Kidney glomerular epithelial cell (primary cell): ENCODE measurements around the gene SUN2.
A peak's percentile ranks its signal among the peaks of the same experiment; 100 is the strongest.

Source experiments
- DNase-seq: peaks from one replicate; lab custom pipeline; 2025; lab: John Stamatoyannopoulos, UW

The SUN2 gene

DNA sequence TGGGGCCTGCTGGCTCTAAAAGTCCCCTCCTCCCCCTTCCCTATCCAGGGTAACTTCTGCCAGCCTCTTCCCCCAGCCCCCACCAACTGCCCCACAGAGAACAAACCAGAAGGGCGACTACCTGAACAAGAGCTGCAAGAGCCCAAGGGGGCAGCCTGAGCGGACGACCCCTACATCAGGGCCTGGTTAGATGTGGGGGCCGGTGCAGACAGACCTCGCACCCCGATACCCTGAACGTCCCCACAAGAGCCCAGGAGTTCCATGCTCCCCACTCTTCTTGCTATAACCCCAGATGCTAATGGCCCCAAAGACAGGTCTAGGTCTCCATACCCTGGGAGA is 20.7 kb downstream of the SUN2 start:
- DNase-seq, result no peak

GRCh38 chr22:38734421-38735100 is 21.2 kb downstream of the SUN2 start:
- no peak for DNase-seq

- no peak for DNase-seq
These were observed 21.9 kb downstream of the SUN2 start for GRCh38 chr22:38733724-38734381.

- no peak for DNase-seq
These were observed 22.5 kb downstream of the SUN2 start for GRCh38 chr22:38733329-38733723.

DNA sequence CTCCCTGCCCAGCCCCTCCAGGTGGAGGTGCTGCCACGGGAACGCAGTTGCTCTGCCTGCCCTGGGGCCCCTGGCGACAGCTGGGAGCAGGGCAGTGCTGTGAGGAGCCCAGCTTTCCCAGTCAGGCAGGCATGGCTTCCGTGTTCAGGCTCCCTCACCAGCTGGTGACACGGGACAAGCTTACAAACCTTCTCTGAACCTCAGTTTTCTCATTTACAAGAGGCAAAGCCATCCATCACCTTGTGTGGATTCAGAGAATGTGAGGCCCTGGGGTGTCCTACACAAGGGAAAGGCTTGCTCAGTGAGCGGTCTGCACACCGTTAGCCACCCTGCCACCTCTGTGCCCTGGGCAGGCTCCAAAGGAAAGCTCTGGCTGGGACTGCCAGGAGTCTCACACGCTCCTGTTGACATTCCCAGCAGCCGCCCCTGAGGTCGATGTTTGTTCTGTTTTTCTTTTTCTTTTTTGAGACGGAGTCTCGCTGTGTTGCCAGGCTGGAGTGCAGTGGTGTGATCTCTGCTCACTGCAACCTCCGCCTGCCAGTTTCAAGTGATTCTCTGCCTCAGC is 23.5 kb downstream of the SUN2 start:
- DNase-seq, result no peak

- DNase-seq, result no peak
These were observed 24.1 kb downstream of the SUN2 start for GRCh38 chr22:38731703-38732161.

GRCh38 chr22:38730411-38730871 is 25.4 kb downstream of the SUN2 start:
- DNase-seq, result no peak

- DNase-seq, result no peak
These were observed 25.9 kb downstream of the SUN2 start for GRCh38 chr22:38729946-38730345.

DNA sequence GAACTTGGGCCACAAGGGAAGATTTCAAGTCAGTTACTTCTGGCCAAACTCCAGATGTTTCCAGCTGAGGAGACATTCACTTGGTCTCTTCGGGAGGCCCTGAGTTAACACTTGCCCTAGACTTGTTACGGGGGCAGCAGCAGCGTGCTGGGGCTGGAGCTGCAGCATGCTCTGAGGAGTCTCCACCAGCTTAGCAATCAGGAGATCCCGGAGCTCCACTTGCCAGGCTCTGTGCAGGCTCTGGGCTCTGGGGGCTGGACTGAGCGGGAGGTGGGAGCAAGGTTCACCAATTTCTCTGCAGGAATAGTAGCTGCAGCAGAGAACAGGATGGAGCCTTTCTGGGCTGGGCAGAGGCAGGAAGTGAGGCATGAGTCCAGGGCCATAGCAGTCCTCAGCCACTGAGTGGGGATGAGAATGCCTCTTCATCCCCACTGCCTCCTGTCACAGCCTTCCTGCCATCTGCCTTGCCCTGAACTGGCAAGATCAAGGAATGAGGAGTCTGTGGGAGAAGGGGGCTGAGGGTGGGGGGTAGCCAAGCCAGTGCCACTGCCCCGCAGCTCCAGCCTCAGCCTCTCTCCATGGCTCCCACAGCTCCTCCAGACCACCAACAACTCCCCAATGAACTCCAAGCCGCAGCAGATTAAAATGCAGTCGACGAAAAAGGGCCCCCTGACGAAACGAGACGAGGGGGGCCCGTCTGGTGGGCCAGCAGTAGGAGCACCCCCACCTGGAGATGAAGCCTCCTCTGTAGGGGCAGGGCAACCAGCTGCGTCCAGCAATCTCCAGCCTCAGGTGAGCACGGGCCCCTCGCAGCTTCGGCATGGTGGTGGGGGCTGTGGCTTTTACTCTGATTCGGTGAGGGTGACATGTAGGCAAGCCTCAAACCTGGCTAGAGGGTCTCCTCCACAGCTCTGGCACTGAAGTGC is 26.7 kb downstream of the SUN2 start:
- no peak for DNase-seq

DNA sequence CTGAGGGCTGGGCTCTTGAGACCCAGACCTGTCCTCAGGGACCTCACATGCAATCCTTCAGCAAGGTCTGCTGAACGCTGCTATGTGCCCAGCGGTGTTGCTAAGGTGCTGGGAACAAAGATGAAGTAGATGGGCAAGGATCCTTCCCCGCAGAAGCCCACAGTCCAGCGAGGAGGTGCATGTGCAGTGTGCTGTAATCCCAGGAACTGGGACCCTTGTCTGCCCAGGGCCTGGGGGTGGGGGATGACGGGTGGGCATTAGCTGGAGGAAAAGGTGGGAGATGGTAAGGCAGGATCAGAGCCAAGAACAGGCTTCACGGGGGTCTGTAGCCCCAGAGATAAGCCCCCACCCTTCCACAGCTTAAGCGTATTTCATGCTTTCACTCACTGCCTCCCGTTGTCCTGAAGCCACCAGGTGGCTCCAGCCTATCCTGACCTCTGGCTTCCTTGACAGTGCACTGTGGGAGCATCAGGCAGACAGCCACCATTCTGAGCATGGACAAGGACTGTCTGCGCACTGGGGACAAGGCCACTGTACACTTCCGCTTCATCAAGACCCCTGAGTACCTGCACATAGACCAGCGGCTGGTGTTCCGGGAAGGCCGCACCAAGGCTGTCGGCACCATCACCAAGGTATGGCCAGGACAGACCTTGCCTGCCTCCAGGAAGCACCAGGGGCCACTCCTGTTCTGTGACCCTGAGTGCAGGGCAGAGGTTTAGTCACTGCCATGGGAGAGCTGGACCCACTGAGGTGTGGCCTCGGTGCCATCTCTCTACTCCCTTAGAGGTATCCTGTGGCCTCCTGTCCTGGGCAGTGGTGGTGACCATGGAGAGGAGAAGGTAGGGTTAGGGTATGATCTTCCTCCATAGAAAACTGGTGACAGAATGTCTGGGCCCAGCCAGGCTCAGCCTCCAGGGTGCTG is 28.0 kb downstream of the SUN2 start:
- DNase-seq, result no peak

GRCh38 chr22:38727123-38727522 is 28.7 kb downstream of the SUN2 start:
- DNase-seq, result no peak

DNA sequence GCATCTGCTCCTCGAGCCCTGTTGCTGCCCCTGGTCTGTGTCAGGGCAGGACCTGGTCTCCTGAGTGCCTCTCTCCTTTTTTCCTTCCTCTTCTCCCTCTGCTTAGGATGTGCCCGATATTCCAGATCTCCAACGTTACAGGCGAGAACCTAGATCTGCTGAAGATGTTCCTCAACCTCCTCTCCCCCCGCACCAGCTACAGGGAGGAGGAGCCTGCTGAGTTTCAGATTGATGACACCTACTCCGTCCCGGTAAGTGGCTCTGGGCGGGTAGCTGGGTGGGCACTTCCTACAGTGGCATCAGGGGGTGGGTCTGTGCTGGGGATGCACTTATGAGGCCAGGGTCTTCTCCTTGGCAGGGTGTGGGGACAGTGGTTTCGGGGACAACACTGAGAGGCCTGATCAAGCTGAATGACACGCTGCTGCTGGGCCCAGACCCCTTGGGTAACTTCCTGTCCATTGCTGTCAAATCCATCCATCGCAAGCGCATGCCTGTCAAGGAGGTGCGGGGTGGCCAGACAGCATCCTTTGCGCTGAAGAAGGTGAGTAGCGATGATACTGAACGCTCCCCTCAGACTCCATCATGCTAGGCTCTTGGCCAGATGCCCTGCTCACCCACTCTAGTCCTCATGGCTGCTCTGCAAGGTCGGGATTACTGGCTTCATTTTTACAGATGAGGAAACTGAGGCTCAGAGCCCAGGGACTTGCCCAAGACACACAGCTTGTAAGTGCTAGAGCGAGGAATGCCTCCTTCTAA is 29.7 kb downstream of the SUN2 start:
- DNase-seq, result no peak

- no peak for DNase-seq
These were observed 30.7 kb downstream of the SUN2 start for GRCh38 chr22:38724926-38725571.

GRCh38 chr22:38724176-38724575 is 31.6 kb downstream of the SUN2 start:
- DNase-seq, result no peak

GRCh38 chr22:38721551-38721950 is 34.2 kb downstream of the SUN2 start:
- DNase-seq, result no peak

- DNase-seq, result no peak
These were observed 35.4 kb downstream of the SUN2 start for GRCh38 chr22:38720350-38720749.

DNA sequence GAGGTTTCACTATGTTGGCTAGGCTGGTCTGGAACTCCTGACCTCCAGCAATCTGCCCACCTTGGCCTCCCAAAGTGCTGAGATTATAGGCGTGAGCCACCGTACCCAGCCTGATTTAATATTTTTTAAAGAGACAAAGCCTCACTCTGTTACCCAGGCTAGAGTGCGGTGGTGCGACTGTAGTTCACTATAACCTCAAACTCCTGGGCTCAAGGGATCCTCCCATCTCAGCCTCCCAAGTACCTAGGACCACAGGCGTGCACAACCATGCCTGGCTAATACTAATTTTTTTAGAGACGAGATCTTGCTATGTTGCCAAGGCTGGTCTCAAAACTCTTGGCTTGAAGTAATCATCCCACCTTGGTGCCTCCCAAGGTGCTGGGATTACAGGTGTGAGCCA is 36.6 kb downstream of the SUN2 start:
- no peak for DNase-seq

- DNase-seq, result peak; percentile 89
These were observed 37.4 kb downstream of the SUN2 start for GRCh38 chr22:38718414-38718813.

- DNase-seq, result no peak
These were observed 38.6 kb downstream of the SUN2 start for GRCh38 chr22:38717244-38717643.

- DNase-seq, result no peak
These were observed 39.0 kb downstream of the SUN2 start for GRCh38 chr22:38716826-38717225.
